ENCODE results near the gene EPB41L4A.

EPB41L4A gene

GRCh38 chr5:112289465-112289864, 129.6 kb downstream of the EPB41L4A start:
- no peak for DNase-seq (ENCODE audit: low read depth)
- no peak overlapping the region for H3K4me3 ChIP-seq (ENCODE audit: control insufficient read depth, low read depth, low read length)
- TF ChIP-seq, protein P1, sequence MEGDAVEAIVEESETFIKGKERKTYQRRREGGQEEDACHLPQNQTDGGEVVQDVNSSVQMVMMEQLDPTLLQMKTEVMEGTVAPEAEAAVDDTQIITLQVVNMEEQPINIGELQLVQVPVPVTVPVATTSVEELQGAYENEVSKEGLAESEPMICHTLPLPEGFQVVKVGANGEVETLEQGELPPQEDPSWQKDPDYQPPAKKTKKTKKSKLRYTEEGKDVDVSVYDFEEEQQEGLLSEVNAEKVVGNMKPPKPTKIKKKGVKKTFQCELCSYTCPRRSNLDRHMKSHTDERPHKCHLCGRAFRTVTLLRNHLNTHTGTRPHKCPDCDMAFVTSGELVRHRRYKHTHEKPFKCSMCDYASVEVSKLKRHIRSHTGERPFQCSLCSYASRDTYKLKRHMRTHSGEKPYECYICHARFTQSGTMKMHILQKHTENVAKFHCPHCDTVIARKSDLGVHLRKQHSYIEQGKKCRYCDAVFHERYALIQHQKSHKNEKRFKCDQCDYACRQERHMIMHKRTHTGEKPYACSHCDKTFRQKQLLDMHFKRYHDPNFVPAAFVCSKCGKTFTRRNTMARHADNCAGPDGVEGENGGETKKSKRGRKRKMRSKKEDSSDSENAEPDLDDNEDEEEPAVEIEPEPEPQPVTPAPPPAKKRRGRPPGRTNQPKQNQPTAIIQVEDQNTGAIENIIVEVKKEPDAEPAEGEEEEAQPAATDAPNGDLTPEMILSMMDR (conservative IDR thresholded peaks at IDR 0.05; ENCODE audit: control insufficient read depth, insufficient read depth, low read depth, low read length): no peak

DNA sequence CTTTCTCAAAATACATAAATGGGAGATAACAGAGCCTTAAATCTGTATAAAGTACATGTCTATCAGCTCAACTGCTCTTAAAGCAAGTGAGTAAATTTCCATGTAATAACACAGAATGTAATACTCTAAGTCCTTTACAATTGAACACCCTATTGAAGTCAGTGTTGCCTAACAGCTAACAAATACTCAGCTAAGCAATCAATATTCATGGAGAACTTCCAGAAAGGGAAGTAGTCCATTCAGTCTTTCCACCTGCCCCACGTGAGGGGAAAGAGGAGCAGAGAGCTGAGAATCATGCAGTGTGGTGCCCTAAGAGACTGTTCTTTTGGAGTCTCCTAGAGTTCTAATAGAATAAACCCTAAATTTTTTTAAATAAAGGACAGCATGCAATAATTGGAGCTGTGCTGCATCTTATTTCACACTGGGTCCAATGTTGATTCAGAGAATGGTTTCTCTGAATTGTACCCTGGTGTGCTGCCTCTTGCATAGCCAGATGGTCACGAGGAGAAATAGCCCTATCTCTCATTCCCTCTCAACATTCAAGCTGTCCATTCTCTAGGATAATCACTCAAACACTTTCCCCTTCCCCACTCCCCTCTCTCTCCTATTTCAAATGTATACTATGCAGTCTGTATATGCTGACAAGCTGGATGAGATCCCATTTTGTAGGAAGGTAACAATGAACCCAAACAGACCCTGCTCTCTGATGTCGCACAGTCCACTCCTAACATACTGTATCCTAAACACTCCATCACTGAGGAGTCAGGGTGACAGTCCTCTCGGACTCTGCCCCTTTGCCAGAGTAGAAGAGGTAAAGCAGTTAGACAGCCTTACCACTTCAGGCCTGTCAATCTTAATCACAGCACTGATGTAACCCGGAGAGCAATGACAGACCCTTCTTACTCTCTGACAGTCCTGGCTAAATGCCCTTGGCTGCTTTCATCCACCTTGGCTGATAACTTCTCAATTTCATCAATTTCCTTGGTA, 134.8 kb downstream of the EPB41L4A start:
- DNase-seq (ENCODE audit: low read depth): no peak
- TF ChIP-seq, protein P1 (conservative IDR thresholded peaks at IDR 0.05; ENCODE audit: control insufficient read depth, insufficient read depth, low read depth, low read length): no peak
- no peak overlapping the region for H3K4me3 ChIP-seq (ENCODE audit: control insufficient read depth, low read depth, low read length)

GRCh38 chr5:112283034-112283582, 136.0 kb downstream of the EPB41L4A start:
- DNase-seq (ENCODE audit: low read depth): no peak
- TF ChIP-seq, protein P1 (conservative IDR thresholded peaks at IDR 0.05; ENCODE audit: control insufficient read depth, insufficient read depth, low read depth, low read length): no peak
- no peak overlapping the region for H3K4me3 ChIP-seq (ENCODE audit: control insufficient read depth, low read depth, low read length)

- TF ChIP-seq, protein P1 (conservative IDR thresholded peaks at IDR 0.05; ENCODE audit: control insufficient read depth, insufficient read depth, low read depth, low read length): no peak
- H3K4me3 ChIP-seq (ENCODE audit: control insufficient read depth, low read depth, low read length): no peak overlapping the region
- no peak for DNase-seq (ENCODE audit: low read depth)
These were observed 140.0 kb downstream of the EPB41L4A start for GRCh38 chr5:112279082-112279481.

DNA sequence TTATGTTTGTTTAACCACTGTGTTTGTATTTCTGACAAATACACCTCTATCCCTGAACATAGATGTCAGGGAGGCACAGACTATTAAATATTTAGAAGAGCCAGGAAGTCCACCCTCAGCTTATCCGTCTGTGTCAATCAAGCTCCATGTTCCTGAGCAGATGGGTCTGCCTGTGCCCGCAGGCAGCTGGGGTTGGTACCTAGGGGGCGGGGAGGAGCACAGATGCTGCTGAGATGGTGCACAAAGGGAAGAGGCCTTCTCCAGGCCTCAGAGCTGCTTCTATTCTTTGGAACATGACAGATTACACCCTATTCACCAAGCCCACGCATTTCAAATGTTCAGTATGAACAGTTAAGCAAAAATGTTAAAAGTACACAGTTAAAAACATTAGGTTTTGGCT, 142.1 kb downstream of the EPB41L4A start:
- TF ChIP-seq, protein P1 (conservative IDR thresholded peaks at IDR 0.05; ENCODE audit: control insufficient read depth, insufficient read depth, low read depth, low read length): no peak
- no peak for DNase-seq (ENCODE audit: low read depth)
- no peak overlapping the region for H3K4me3 ChIP-seq (ENCODE audit: control insufficient read depth, low read depth, low read length)

- H3K4me3 ChIP-seq (ENCODE audit: control insufficient read depth, low read depth, low read length): no peak overlapping the region
- DNase-seq (ENCODE audit: low read depth): no peak
- TF ChIP-seq, protein P1 (conservative IDR thresholded peaks at IDR 0.05; ENCODE audit: control insufficient read depth, insufficient read depth, low read depth, low read length): no peak
These were observed 143.4 kb downstream of the EPB41L4A start for GRCh38 chr5:112275671-112276070.
